ENCODE results near the gene SMARCC2.

SMARCC2 gene

DNA sequence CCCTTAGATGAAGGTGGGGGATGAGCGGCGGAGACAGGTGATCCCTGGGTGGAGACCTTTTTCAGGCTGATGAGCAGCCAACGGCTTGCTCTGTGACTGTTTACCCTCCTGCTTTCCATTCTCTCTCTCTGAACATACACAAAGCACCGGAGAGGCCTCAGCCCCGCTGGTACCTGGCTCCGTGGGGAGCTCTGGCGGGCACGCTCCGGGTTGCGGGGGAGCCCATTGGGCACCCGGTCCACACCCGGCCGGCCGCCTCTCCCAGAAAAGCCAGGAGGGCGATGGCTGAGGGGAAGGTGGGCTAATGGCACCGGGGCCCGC lies 545 bp downstream of the SMARCC2 start:
- Histone ChIP-seq H3K36me3 (ENCODE audit: control insufficient read depth, low read depth, low read length) (peaks cover 27% of the 10 kb centered on the region), H3K4me3 (ENCODE audit: low read length) (peak overlapping the region; percentile 92), H3K27ac (ENCODE audit: low read length) (peak overlapping the region; percentile 82), H3K27me3 (ENCODE audit: control insufficient read depth, insufficient read depth, low read length) (no peaks in the 10 kb centered on the region), H3K9ac (ENCODE audit: low read length) (peak overlapping the region; percentile 92), H3K4me1 (ENCODE audit: control insufficient read depth, low read depth, low read length) (peaks cover 9% of the 10 kb centered on the region), H3K9me3 (ENCODE audit: control insufficient read depth, low read depth, low read length) (no peaks in the 10 kb centered on the region)

DNA sequence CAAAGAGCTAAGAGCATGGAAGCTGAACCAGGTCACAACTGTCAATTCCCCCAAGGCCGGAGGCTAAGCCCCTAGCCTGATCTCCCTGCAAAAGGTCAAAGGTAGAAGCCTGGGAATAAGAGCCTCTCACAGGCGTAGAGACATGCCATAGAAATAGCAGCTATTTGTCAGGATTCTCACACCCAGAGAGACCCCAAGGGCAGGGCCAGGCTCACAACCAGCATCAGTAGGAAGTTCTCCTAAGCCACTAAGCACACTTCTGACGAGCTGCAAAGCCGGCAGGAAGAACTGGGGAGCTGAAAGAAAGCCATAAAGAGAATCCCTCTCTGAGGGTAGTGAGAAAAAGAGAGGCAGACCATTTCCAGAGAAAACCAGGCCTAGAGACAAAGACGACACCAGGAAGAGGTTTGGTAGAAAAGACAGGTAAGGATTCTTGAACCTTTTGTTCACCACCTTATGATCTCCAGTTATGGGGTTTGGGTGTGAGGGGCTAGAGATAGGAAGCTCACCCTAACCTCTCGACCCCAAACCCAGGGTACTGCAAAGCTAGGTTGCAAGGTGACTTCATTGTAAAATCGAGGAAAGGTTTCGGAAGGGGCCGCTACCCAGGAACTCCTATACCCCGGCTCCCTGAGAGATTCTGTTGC lies 1.0 kb downstream of the SMARCC2 start:
- H3K4me1 ChIP-seq (ENCODE audit: control insufficient read depth, low read depth, low read length): peaks cover 9% of the 10 kb centered on the region
- peak overlapping the region; percentile 82 for H3K27ac ChIP-seq (ENCODE audit: low read length)
- no peaks in the 10 kb centered on the region for H3K9me3 ChIP-seq (ENCODE audit: control insufficient read depth, low read depth, low read length)
- H3K27me3 ChIP-seq (ENCODE audit: control insufficient read depth, insufficient read depth, low read length): no peaks in the 10 kb centered on the region
- peaks cover 31% of the 10 kb centered on the region for H3K36me3 ChIP-seq (ENCODE audit: control insufficient read depth, low read depth, low read length)
- peak overlapping the region; percentile 92 for H3K4me3 ChIP-seq (ENCODE audit: low read length)
- peak overlapping the region; percentile 92 for H3K9ac ChIP-seq (ENCODE audit: low read length)

DNA sequence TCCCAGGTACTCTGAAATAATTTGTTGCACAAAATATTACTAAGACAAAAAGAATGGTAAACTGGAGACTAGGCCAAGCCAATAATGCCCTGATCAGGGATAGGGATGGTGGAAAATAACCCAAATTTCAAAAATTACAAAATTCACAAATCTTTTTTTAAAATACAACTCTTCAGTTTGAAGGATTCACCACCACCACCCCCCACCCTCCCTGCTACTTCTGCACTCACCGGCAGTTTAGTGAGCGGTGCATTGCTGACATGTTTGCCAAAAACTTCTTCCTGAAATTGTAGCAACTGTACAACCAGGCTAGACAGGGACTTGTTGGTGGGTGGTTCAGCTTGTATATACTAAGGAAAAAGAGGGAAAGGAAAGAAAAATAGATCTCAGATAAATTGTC lies 2.3 kb downstream of the SMARCC2 start:
- no peaks in the 10 kb centered on the region for H3K27me3 ChIP-seq (ENCODE audit: control insufficient read depth, insufficient read depth, low read length)
- H3K9me3 ChIP-seq (ENCODE audit: control insufficient read depth, low read depth, low read length): no peaks in the 10 kb centered on the region
- H3K36me3 ChIP-seq (ENCODE audit: control insufficient read depth, low read depth, low read length): peaks cover 38% of the 10 kb centered on the region
- H3K4me3 ChIP-seq (ENCODE audit: low read length): no peak overlapping the region
- H3K9ac ChIP-seq (ENCODE audit: low read length): no peak overlapping the region
- H3K27ac ChIP-seq (ENCODE audit: low read length): no peak overlapping the region
- H3K4me1 ChIP-seq (ENCODE audit: control insufficient read depth, low read depth, low read length): peaks cover 9% of the 10 kb centered on the region

DNA sequence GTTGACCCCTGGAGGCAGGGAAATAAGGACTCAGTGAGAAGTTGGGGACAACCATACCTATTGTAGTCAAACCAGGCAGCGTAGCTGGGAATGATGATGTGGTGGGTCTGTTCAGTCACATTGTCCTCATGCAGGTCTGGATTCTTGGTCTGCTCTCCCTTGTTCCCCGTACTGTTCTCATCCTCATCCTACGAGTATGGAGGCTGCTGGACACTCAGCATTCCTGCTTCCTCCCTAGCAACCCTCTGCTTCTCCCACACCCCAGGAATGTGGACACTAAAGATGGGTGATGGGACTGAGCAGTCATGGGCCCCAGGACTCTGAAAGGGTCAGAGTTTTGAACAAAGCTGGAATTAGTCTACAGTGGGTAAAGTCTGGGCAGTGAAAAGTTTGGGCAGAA lies 10.9 kb downstream of the SMARCC2 start:
- Histone ChIP-seq H3K36me3 (ENCODE audit: control insufficient read depth, low read depth, low read length) (peaks cover 74% of the 10 kb centered on the region), H3K27ac (ENCODE audit: low read length) (no peak overlapping the region), H3K9me3 (ENCODE audit: control insufficient read depth, low read depth, low read length) (no peaks in the 10 kb centered on the region), H3K27me3 (ENCODE audit: control insufficient read depth, insufficient read depth, low read length) (no peaks in the 10 kb centered on the region), H3K4me3 (ENCODE audit: low read length) (no peak overlapping the region), H3K9ac (ENCODE audit: low read length) (no peak overlapping the region), H3K4me1 (ENCODE audit: control insufficient read depth, low read depth, low read length) (no peaks in the 10 kb centered on the region)

DNA sequence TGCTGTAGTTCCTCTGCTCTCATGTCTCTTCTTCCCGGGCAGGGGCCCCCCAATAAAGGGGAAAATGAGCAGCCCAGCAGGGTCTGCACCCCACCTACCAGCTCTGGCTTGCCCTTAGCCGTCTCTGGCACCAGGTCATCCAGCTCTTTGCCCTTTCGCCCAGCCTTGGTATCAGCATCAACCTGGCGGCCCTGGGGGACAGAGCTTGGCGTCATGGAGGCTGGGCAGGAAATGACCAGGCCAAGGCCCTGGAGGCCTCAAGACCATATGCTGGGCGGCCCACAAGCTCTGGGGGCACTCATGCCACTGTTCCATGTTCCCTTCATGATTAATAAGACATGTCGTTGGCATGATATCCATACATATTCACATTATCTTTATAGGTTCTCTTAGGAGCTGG lies 16.4 kb downstream of the SMARCC2 start:
- H3K4me3 ChIP-seq (ENCODE audit: low read length): no peak overlapping the region
- H3K27me3 ChIP-seq (ENCODE audit: control insufficient read depth, insufficient read depth, low read length): no peaks in the 10 kb centered on the region
- H3K36me3 ChIP-seq (ENCODE audit: control insufficient read depth, low read depth, low read length): peaks cover 83% of the 10 kb centered on the region
- H3K4me1 ChIP-seq (ENCODE audit: control insufficient read depth, low read depth, low read length): no peaks in the 10 kb centered on the region
- H3K9me3 ChIP-seq (ENCODE audit: control insufficient read depth, low read depth, low read length): no peaks in the 10 kb centered on the region
- H3K27ac ChIP-seq (ENCODE audit: low read length): no peak overlapping the region
- H3K9ac ChIP-seq (ENCODE audit: low read length): no peak overlapping the region

DNA sequence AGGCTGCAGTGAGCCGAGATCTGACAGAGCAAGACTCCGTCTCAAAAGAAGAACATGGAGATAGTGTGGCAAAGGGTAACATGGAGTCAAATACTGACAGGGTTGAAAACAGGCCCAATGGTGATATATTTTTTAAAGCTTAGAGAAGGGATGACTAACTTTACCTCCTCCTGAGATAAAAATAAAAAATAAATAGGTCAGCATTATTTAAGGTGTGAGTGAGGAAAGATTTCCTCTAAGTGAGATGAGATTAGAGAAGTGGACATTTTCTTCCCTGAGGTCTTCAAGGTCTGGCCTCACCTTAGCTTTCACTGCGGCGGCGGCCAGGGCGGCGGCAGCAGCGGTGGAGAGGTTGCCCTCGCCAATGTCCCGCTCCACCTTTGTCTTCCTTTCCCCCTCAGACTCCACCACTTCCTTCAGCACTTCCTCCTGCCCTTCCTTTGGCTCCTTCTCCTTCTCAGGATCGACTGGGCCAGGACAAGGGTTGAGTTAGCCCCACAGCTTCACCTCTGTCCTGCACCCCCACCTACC lies 20.0 kb downstream of the SMARCC2 start:
- Histone ChIP-seq H3K9me3 (ENCODE audit: control insufficient read depth, low read depth, low read length) (no peaks in the 10 kb centered on the region), H3K9ac (ENCODE audit: low read length) (no peak overlapping the region), H3K4me3 (ENCODE audit: low read length) (no peak overlapping the region), H3K4me1 (ENCODE audit: control insufficient read depth, low read depth, low read length) (no peaks in the 10 kb centered on the region), H3K27me3 (ENCODE audit: control insufficient read depth, insufficient read depth, low read length) (no peaks in the 10 kb centered on the region), H3K27ac (ENCODE audit: low read length) (no peak overlapping the region), H3K36me3 (ENCODE audit: control insufficient read depth, low read depth, low read length) (peaks cover 86% of the 10 kb centered on the region)

DNA sequence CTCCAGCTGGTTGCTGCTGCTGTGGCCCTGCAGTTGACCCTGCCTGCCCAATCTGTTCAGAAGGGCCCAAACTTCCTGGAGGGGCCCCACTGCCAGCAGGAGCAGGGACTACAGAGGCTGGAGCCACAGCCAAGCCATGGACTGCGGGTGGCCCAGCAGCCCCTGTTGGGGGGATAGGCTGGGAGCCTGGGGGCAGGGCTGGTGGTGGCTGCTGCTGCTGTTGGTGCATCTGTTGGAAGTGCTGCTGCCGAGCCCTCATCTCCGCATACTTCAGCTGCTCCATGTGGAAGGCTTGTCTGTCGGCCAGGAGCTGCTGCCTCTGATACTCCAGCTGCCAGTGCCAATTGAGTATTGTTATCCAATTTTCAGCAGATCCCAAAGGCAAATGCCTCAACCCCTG lies 23.9 kb downstream of the SMARCC2 start:
- Histone ChIP-seq H3K27me3 (ENCODE audit: control insufficient read depth, insufficient read depth, low read length) (no peaks in the 10 kb centered on the region), H3K4me1 (ENCODE audit: control insufficient read depth, low read depth, low read length) (peaks cover 15% of the 10 kb centered on the region), H3K9ac (ENCODE audit: low read length) (no peak overlapping the region), H3K36me3 (ENCODE audit: control insufficient read depth, low read depth, low read length) (peaks cover 85% of the 10 kb centered on the region), H3K4me3 (ENCODE audit: low read length) (no peak overlapping the region), H3K27ac (ENCODE audit: low read length) (no peak overlapping the region), H3K9me3 (ENCODE audit: control insufficient read depth, low read depth, low read length) (no peaks in the 10 kb centered on the region)

DNA sequence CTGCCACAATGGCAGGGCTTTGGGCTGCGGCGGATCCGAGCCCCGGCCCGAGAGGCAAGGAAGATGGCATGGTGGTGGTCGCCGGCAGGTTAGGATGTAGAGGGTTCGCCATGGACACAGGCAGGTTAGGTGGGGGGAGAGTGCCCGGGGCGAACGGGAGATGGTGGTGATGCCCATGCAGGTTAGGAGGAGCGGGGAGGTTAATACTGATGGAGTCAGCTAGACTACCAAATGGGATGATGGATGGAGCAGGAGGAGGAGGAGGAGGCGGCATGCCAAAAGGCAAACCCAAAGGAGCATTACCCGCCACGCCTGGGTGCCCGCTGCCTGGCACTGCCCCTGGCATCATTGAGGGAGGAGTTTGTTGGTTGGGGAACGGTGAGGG lies 24.9 kb downstream of the SMARCC2 start:
- Histone ChIP-seq H3K4me1 (ENCODE audit: control insufficient read depth, low read depth, low read length) (peaks cover 25% of the 10 kb centered on the region), H3K9ac (ENCODE audit: low read length) (no peak overlapping the region), H3K4me3 (ENCODE audit: low read length) (no peak overlapping the region), H3K27me3 (ENCODE audit: control insufficient read depth, insufficient read depth, low read length) (no peaks in the 10 kb centered on the region), H3K9me3 (ENCODE audit: control insufficient read depth, low read depth, low read length) (no peaks in the 10 kb centered on the region), H3K27ac (ENCODE audit: low read length) (no peak overlapping the region), H3K36me3 (ENCODE audit: control insufficient read depth, low read depth, low read length) (peaks cover 85% of the 10 kb centered on the region)

DNA sequence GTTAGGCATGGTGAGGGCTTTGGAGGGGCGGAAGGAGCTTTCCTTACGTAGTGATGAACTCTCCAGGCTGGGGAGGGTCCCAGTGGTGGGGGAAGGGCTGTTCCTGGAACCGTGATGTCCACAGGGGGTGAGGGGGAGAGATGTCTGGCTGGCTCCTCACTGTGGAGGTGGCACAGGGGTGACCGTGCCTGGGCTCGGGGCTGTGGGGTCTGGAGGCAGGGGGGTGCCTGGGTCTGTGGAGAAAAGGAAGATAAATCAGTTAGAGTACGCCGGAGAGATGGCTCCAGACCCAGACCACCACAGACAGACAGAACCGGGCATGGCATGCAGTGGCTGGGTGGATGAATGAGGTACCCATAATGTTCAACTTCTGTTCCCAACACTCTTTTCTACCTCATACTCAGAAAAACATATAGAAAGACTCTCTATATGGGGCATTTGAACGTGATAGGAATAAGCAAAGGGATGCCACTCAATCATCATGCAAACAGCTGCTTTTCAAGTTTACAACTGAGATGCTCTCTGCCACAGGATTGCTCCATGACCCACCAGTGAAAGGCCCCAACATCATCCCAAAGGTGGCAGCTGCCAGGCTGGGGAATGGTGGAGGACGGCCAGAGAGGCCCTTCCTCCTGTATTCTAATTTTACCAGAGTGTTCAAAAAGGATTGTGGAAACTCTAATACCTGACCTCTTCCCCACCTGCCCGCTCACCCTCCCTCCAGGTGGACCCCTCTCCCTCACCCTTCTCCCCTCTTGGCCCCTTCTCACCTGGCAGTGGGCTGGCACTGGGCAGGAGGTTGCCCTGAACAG lies 25.5 kb downstream of the SMARCC2 start:
- no peak overlapping the region for H3K9ac ChIP-seq (ENCODE audit: low read length)
- no peaks in the 10 kb centered on the region for H3K9me3 ChIP-seq (ENCODE audit: control insufficient read depth, low read depth, low read length)
- H3K4me3 ChIP-seq (ENCODE audit: low read length): no peak overlapping the region
- peaks cover 26% of the 10 kb centered on the region for H3K4me1 ChIP-seq (ENCODE audit: control insufficient read depth, low read depth, low read length)
- H3K27ac ChIP-seq (ENCODE audit: low read length): no peak overlapping the region
- no peaks in the 10 kb centered on the region for H3K27me3 ChIP-seq (ENCODE audit: control insufficient read depth, insufficient read depth, low read length)
- peaks cover 82% of the 10 kb centered on the region for H3K36me3 ChIP-seq (ENCODE audit: control insufficient read depth, low read depth, low read length)

DNA sequence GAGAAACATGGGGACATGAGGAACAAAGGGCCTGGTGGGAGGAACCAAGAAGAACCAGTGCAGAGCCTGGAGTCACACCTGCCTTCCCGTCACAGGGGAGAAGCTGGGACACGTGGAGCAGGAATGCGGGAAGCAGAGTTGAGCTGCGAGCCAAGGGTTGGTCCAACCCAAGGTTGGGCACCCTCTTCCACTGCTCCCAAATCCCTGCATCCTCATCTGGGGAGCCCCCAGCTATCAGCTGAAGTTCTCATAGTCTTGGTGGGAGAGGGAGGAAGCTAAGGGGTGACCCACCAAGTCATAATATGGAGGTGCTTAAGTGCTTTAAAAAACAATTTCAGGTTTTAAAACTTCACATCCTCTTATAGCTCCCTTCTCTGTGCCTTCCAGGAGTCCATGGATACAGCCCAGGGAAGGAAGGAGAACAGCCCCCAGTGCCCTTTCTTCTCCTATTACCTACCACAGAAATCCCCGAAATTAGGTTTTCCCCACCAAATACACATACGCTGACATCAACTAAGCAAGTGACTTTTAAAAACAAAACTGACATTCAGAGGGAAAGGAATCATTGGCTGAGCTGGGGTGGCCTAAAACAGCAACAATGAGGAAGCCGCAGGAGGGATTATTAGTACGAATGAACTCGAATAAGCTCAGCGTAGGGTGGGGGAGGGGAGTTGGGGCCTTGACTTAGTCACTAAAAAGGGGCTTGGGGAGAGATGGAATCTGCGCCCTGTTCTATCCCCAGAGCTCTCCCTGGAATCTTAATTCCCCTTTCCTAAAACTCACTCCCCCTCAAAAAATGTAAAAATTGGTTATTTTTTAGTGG lies 26.6 kb downstream of the SMARCC2 start:
- Histone ChIP-seq H3K9me3 (ENCODE audit: control insufficient read depth, low read depth, low read length) (no peaks in the 10 kb centered on the region), H3K36me3 (ENCODE audit: control insufficient read depth, low read depth, low read length) (peaks cover 72% of the 10 kb centered on the region), H3K4me1 (ENCODE audit: control insufficient read depth, low read depth, low read length) (peaks cover 26% of the 10 kb centered on the region), H3K27ac (ENCODE audit: low read length) (no peak overlapping the region), H3K9ac (ENCODE audit: low read length) (no peak overlapping the region), H3K27me3 (ENCODE audit: control insufficient read depth, insufficient read depth, low read length) (no peaks in the 10 kb centered on the region), H3K4me3 (ENCODE audit: low read length) (no peak overlapping the region)

DNA sequence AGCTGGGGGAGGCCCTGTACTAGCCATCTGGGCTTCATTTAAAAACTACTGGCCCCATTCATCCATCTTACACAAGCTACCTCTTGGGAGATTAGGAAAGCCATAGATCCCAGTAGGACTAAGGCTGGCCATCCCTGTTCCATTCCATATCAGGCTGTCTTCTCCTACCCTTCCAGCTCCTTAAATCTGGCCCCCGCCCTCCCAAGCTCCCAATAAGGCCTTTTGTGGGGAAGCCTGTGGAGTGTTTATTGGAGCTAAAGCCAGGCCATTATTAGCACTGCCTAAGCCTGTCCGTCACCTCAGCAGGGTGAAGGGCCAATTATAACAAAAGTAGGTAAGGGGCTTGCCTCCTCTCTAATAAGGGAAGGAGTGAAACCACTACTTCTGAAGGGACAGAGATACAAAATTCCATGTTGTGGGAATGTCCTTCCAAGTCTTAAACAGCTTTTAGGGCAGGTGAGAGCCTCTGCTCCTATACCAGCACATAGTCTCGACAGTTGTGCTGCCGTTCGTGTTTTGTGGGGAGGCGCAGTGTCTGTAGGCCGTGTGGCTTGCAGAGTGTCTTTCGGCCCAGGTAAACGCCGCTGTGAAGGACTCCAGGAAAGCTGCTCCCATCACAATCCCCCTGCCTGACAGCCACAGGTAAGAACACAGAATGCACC lies 27.5 kb downstream of the SMARCC2 start:
- Histone ChIP-seq H3K9ac (ENCODE audit: low read length) (no peak overlapping the region), H3K27ac (ENCODE audit: low read length) (no peak overlapping the region)

More for the DNA sequence above, 27.5 kb downstream of the SMARCC2 start:
- H3K4me1 ChIP-seq (ENCODE audit: control insufficient read depth, low read depth, low read length): peaks cover 26% of the 10 kb centered on the region
- H3K36me3 ChIP-seq (ENCODE audit: control insufficient read depth, low read depth, low read length): peaks cover 67% of the 10 kb centered on the region
- no peak overlapping the region for H3K4me3 ChIP-seq (ENCODE audit: low read length)
- no peaks in the 10 kb centered on the region for H3K9me3 ChIP-seq (ENCODE audit: control insufficient read depth, low read depth, low read length)
- no peaks in the 10 kb centered on the region for H3K27me3 ChIP-seq (ENCODE audit: control insufficient read depth, insufficient read depth, low read length)

All from iPS-18a (cell line).